Measurements from ENCODE around the gene CXCL14. TPM values are rescaled to one million over a fixed set of nuclear protein-coding genes. Genes with fewer than 3 reads are reported as not detected.

CXCL14 gene, protein sequence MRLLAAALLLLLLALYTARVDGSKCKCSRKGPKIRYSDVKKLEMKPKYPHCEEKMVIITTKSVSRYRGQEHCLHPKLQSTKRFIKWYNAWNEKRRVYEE
- 1.8 TPM for total RNA-seq
- long read RNA-seq, partial matches to known transcripts = 0 of 1 reads
- long read RNA-seq, other reads (novel, unspliced or antisense) = 0 of 1 reads

DNA sequence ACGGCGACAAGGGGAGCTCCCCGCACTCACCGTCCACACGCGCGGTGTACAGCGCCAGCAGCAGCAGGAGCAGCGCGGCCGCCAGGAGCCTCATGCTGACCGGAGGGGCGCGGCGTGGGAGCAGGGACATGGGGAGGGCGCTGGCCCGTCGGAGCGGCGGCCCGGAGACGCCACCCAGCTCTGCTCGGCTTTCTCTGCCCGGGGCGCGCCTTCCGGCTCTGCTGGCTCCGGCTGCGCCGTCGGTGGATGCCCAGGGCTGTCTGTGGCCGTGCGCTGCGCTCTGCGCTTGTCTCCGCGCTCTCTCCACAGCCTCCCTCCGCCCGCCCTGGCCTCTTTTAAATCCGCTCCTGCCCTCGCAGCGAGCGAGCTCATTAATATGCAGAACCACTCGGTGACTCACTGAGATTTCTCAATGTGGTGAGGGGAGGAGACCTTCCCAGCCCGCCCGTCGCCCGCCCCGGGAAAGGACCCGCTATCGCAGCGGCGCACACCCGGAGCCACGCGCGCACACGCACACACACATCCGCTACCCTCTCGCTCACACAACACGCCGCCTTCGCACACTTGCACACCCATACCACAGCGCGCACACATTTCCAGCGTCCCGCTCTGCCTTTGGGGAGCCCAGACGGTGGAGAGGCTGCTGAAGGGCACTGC is at the start of gene CXCL14:
Gene CXCL14, minus strand, starts transcription at position 307 of the 657 bp plus-strand sequence. Its CDS starts 213 bp downstream, at position 94.
- ATAC-seq = peak; percentile 62
- intact Hi-C loops (cut with DNase I) = no loop called here
- peak; percentile 74 for DNase-seq (ENCODE audit: missing footprints)

- intact Hi-C loops (cut with DNase I) = no loop called here
- ATAC-seq (no peak), DNase-seq (ENCODE audit: missing footprints) (no peak)
Observed at GRCh38 chr5:135626636-135627035, 47.8 kb upstream of the CXCL14 start.

GRCh38 chr5:135625961-135626360 is 47.2 kb upstream of the CXCL14 start:
- DNase-seq (ENCODE audit: missing footprints) (no peak), ATAC-seq (no peak)
- intact Hi-C loops (cut with DNase I) = no loop called here

- intact Hi-C loops (cut with DNase I) = no loop called here
- no peak for ATAC-seq
Observed at GRCh38 chr5:135625486-135625885, 46.7 kb upstream of the CXCL14 start.

DNA sequence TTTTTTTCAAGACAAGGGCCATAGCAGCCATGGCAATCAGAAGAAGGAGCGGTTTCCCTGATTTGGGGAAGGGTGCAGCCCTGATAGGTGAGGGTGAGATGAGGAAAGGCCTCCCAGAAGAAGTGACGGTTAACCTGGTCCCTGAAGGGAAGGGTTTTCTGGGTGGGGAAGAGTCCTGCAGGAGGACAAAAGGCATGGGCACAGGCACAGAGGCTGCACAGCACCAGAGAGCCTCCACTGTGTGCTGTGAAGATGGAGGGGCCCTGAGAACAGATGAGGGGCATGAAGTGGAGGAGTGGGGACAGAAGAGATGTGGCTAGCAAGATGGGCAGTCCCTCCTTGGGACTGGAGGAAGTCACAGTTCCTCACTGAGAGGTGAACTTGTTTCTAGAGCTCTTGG is 46.3 kb upstream of the CXCL14 start:
- ATAC-seq (no peak), DNase-seq (ENCODE audit: missing footprints) (no peak)
- intact Hi-C loops (cut with DNase I) = no loop called here

More at GRCh38 chr5:135625486-135625885, 46.7 kb upstream of the CXCL14 start:
- DNase-seq (ENCODE audit: missing footprints) = no peak

- intact Hi-C loops (cut with DNase I) = no loop called here
- DNase-seq (ENCODE audit: missing footprints) (no peak), ATAC-seq (no peak)
Observed at GRCh38 chr5:135623186-135623715, 44.5 kb upstream of the CXCL14 start.

- no peak for ATAC-seq
- no peak for DNase-seq (ENCODE audit: missing footprints)
- intact Hi-C loops (cut with DNase I) = no loop called here
Observed at GRCh38 chr5:135615581-135616260, 36.9 kb upstream of the CXCL14 start.

DNA sequence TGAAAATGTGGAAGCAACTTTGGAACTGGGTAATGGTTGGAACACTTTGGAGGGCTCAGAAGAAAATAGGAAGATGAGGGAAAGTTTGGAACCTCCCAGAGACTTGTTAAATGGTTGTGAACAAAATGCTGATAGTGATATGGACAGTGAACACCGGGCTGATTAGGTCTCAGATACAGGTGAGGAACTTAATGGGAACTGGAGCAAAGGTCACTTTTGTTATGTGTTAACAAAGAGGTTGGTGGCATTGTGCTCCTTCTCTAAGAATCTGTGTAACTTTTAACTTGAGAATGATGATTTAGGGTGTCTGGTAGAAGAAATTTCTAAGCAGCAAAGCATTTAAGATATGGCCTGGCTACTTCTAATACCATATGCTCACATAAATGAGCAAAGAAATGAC is 36.4 kb upstream of the CXCL14 start:
- ATAC-seq (no peak), DNase-seq (ENCODE audit: missing footprints) (no peak)
- intact Hi-C loops (cut with DNase I) = no loop called here

GRCh38 chr5:135609981-135610380 is 31.2 kb upstream of the CXCL14 start:
- intact Hi-C loops (cut with DNase I) = no loop called here
- DNase-seq (ENCODE audit: missing footprints) = no peak
- ATAC-seq = no peak

GRCh38 chr5:135608761-135609443 is 30.1 kb upstream of the CXCL14 start:
- ATAC-seq = no peak
- intact Hi-C loops (cut with DNase I) = no loop called here
- DNase-seq (ENCODE audit: missing footprints) = no peak

- intact Hi-C loops (cut with DNase I) = no loop called here
- DNase-seq (ENCODE audit: missing footprints) (no peak), ATAC-seq (no peak)
Observed at GRCh38 chr5:135608361-135608760, 29.6 kb upstream of the CXCL14 start.

GRCh38 chr5:135606431-135606830 is 27.6 kb upstream of the CXCL14 start:
- intact Hi-C loops (cut with DNase I) = no loop called here
- ATAC-seq (no peak), DNase-seq (ENCODE audit: missing footprints) (no peak)

DNA sequence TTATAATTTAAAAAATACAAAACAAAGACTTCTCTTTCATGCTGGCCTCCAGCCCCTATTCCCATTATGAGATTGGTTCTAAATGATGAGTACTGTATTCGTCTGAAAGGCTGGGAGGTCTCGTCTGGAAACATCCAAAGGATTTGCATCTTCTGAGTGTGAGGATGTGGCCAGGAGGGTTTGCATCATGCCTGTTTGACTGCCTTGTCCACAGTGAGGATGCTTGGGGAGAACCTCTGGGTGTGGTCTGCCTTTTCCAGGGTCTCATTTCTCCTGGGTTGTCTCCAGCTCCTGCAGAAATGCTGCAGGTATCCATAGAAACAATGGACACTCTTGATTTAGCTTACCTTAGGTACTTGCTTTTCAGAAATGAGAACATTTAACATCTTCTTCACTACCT is 26.4 kb upstream of the CXCL14 start:
- intact Hi-C loops (cut with DNase I) = no loop called here
- ATAC-seq (no peak), DNase-seq (ENCODE audit: missing footprints) (no peak)

GRCh38 chr5:135604056-135604455 is 25.3 kb upstream of the CXCL14 start:
- ATAC-seq = no peak
- intact Hi-C loops (cut with DNase I) = no loop called here
- no peak for DNase-seq (ENCODE audit: missing footprints)

DNA sequence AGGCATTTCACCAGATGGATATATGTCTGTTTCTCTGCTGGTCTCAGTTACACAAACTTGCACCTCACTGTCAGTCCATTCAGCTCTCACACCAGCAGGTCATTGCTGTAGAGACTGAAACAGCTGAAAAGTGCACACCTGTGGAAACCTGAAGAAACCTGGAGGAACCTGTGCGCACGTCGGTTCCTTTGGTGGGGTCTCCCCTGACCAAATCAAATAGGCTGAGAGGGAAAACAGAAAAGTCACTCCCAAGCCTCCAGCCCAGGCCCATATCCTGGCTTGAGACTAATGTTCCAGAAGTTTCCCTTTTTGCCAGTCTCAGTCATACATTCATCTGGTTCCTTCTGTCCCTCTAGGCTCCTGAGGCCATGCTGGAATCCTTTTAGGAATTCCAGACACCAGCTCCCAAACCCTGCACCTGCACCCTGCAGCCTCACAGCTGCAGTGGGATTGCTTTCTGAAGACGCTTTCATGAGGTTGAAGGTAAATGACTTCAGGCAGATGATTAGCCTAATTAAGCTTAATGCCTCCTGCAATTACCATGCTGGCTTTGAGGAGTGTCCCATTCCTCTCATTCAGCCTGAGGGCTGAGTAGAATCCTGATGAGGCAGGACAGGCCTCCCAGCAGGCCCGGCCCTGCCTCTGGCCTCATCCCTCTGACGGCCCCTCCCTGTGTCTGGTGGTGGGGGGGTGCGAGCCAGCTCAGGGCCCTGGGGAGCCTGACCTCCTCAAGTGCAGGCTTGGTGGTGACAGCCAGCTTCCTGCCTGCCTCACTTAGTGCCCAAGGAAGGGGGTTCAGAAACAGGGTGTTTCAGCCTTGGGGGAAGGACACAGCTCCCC is 24.3 kb upstream of the CXCL14 start:
- intact Hi-C loops (cut with DNase I) = no loop called here
- DNase-seq (ENCODE audit: missing footprints) = no peak
- peak; percentile 39 for ATAC-seq

DNA sequence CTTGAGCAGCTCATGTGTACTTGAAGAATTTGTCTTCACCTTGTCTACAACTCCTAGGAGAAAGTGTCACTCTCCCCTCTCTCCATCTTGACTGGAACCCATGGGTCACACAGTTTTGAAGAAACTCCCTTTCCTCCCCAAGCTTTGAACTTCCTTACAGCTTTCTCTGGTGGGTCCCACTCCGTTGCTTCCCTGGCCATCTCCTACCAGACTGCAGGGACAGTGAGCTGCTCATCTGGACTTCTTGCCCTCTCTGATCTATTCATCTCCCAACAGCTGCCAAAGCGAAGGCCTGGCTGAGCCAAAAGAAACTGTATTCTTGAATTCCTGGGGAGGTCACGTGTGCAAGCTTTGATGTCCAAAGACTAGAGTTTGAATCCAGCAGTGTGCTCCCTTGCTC is 22.7 kb upstream of the CXCL14 start:
- intact Hi-C loops (cut with DNase I) = no loop called here
- no peak for ATAC-seq
- DNase-seq (ENCODE audit: missing footprints) = no peak

- ATAC-seq (no peak), DNase-seq (ENCODE audit: missing footprints) (no peak)
- intact Hi-C loops (cut with DNase I) = no loop called here
Observed at GRCh38 chr5:135600971-135601381, 22.2 kb upstream of the CXCL14 start.

GRCh38 chr5:135600152-135600570 is 21.4 kb upstream of the CXCL14 start:
- DNase-seq (ENCODE audit: missing footprints) (no peak), ATAC-seq (no peak)
- intact Hi-C loops (cut with DNase I) = no loop called here

All from Right ventricle myocardium inferior (tissue), 1 donor.